ENCODE measurements around the gene MPDU1. TPM values are rescaled to one million over a fixed set of nuclear protein-coding genes. Genes with fewer than 3 reads are reported as not detected.

The MPDU1 gene
- total and polyA plus RNA-seq, 2 of the 13 experiments (the other 11 are each of a cell fraction or from before 2014, with no cell fraction given): 112 to 167 TPM

- no peak for TF ChIP-seq ZNF7 (CRISPR knock-in tag; IDR thresholded peaks at IDR 0.05)
- TF ChIP-seq ZNF17 (CRISPR knock-in tag; IDR thresholded peaks at IDR 0.05): no peak
- no peak; the same call in 1 of the 2 replicates for TF ChIP-seq TBX2 (CRISPR knock-in tag; IDR thresholded peaks at IDR 0.05; ENCODE audit: borderline replicate concordance)
- 0 out of 2 replicates have a peak, but pooled peaks have one; percentile 37 for TF ChIP-seq TAF1 (CRISPR knock-in tag; IDR thresholded peaks at IDR 0.05)
- TF ChIP-seq ZNF639 (CRISPR knock-in tag; conservative IDR thresholded peaks at IDR 0.05): no peak
- no peak for TF ChIP-seq KDM3A (CRISPR knock-in tag; IDR thresholded peaks at IDR 0.05; ENCODE audit: low read depth)
- no peak for TF ChIP-seq ARID2 (CRISPR knock-in tag; IDR thresholded peaks at IDR 0.05; ENCODE audit: borderline replicate concordance)
- no peak; the same call in 1 of the 2 replicates for TF ChIP-seq MED13 (CRISPR knock-in tag; IDR thresholded peaks at IDR 0.05)
- TF ChIP-seq SAFB2 (CRISPR knock-in tag; IDR thresholded peaks at IDR 0.05; ENCODE audit: borderline replicate concordance, low read depth): peak; percentile 16
- no peak for TF ChIP-seq HDAC6 (IDR thresholded peaks at IDR 0.05; ENCODE audit: low read depth, low read length)
- no peak for TF ChIP-seq ZNF557 (CRISPR knock-in tag; IDR thresholded peaks at IDR 0.05)
- TF ChIP-seq ZNF20 (CRISPR knock-in tag; IDR thresholded peaks at IDR 0.05): no peak
- peak; percentile 83 for TF ChIP-seq HDAC1 (CRISPR knock-in tag; IDR thresholded peaks at IDR 0.05)
- TF ChIP-seq TFE3 (CRISPR knock-in tag; IDR thresholded peaks at IDR 0.05): peak; percentile 45; the same call in 1 of the 2 replicates
- no peak for TF ChIP-seq NCOA1 (CRISPR knock-in tag; IDR thresholded peaks at IDR 0.05)
- peak; percentile 67 for TF ChIP-seq TFDP2 (CRISPR knock-in tag; IDR thresholded peaks at IDR 0.05)
- TF ChIP-seq ZUFSP (CRISPR knock-in tag; IDR thresholded peaks at IDR 0.05; ENCODE audit: borderline replicate concordance): no peak
- no peak for TF ChIP-seq ZNF674 (CRISPR knock-in tag; IDR thresholded peaks at IDR 0.05; ENCODE audit: low read depth)
- TF ChIP-seq TBL1XR1 (IDR thresholded peaks at IDR 0.05; ENCODE audit: borderline replicate concordance, low read length, partially characterized antibody): no peak
- peak; percentile 75 for TF ChIP-seq PAXIP1 (CRISPR knock-in tag; conservative IDR thresholded peaks at IDR 0.05)
- peak; percentile 63; the same call in 1 of the 2 replicates for TF ChIP-seq ZFP1 (CRISPR knock-in tag; IDR thresholded peaks at IDR 0.05)
Observed at GRCh38 chr17:7573324-7574080, 10.2 kb upstream of the MPDU1 start (continued).

Measured in HepG2 (cell line).